Activated CD8-positive, alpha-beta memory T cell treated with anti-CD3 and anti-CD28 coated beads for 24 hours (primary cell): ENCODE measurements around the gene VPS13D.
A peak's percentile ranks its signal among the peaks of the same experiment; 100 is the strongest.
"Not testable (repeated sequence)": the region's sequence is repeated elsewhere in the genome, so short reads cannot be mapped to it uniquely, and the experiment has no call there.

Source experiments
- DNase-seq: peaks from one replicate; pipeline ENCODE4 v3.0.0-alpha.2; 2020

Gene VPS13D

DNA sequence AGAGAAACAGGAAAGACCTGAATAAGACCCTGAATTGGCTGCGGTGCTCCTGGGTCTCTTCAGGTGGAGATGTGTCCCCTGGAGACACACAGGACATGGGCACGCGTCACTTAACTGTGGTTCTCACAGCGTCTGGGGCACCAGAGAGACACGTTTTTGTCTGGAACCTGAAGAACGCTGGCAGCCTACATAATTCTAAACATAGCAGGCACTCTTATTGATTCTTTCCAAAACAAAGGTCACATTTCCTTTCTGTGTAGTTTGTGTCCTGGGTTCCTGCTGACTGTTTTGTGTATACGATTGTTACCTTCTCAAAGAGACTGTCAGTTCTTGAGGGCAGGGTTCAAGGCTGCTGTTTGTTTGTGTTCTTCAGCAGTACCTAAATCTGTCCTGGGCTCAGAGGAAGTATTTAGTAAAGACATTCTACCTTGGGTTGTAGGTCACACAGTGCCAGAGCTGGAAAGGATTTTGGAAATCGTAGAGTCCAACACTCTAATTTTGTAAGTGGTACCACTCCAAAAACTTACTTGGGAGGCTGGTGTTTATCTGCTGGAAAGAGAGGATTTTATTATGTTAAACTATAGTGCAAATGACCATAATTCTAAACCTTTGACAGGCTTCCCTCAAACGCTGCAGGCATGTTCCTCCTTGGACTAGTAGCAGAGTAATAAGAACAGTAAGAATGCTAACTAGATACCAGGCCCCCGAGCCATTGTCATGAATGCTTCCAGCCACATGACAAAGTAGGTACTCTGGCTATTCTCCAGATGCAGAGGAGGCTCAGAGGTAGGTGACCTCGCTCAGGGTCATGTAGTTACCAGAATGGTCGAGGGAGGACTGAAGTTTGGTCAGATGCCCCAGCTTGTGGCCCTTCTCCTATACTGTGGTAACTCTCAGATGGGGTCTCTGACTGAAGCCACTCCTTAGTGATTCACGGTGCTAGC is 223.8 kb downstream of the VPS13D start:
- peak; percentile 73 for DNase-seq

DNA sequence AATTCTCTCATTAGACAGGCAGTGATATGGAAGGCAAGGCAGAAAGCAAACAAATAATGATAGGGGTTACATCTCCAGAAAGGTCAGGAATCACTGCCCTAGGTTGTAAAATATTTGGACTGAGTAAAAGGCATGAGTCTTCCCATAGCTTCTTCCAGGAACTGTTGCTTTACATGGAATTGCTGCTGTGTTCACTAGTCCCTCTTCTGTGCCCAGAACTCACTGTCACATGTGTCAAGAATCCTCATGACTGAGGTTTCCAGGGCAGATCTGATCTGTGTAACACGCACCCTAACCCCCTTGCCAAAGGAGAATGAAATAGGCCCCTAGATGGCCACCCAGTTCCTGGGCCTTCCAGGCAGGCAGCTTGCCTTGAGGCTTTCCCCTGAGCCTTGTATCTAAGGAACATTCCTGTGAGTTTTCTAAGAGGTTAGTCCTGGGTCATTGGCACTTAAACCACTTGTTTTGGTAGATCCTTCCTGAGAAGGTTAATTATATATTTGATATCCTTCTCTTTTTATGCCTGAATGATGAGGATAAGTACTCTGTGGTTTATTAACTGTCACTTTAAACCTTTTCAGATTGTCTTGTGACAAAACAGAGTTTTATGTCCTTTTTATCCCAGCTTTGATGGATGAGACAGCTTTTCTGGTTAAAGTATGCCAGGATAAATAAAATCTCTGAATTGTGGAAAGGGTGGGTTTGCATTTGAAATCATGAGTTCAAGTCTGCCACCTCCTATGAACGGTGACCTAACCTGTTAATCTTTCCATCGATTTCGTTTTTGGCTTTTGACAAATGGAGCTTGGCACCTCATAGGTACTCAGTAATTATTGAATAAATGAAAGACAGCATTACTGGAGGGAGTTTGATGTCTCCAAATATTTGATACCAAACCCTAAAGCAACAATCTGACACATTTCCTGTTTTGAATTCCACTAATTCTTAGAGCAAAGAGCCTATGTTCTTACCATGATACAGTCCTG is 224.9 kb downstream of the VPS13D start:
- peak; percentile 64 for DNase-seq

DNA sequence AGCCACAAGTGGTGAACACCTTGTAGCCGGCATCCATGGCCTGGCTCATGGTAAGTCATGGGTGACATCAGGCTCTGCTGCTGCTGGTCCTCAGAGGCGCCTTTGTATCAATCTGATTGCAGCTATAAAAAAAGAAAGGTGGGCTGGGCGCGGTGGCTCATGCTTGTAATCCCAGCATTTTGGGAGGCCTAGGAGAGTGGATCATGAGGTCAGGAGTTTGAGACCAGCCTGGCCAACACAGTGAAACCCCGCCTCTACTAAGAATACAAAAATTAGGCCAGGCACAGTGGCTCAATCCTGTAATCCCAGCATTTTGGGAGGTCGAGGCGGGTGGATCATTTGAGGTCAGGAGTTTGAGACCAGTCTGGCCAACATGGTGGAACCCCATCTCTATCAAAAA is 226.3 kb downstream of the VPS13D start:
- DNase-seq: peak; percentile 53

DNA sequence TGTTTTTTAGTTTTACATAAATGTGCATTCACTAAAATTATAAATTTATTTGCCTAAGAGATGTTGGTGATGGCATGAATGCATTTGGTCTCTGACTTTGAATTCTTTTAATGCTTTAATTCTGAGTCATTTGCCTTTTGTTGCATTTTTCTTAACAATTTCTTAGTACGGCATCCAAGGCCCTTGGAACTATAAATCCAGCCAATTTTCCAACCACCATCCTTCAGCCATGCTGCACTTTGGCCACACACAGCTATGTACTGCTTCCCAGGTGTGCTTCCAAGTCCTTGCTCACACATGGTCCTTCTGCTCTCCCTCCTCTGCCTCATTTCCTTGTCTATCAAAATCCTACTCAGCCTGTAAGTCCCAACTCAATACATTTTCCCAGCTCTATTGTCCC is 227.1 kb downstream of the VPS13D start:
- no peak for DNase-seq

DNA sequence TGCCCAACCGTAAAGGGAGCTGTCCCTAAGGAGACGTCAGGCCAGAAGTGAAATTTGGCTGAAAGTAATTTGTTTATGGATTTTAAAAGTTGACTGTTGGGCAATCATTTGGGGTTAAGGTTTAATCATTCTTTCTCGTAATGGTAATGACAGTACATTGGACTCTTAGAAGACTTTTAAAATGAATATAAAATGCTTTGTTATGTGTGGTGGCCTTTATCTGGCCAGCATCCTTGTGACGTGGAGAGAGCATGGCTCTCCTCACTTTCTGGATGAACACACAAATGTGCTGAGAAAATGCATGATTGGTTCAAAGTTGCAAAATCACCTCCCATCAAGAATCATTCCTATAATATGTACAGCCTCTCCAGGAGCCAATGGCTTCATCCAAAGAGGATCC is 227.9 kb downstream of the VPS13D start:
- no peak for DNase-seq

DNA sequence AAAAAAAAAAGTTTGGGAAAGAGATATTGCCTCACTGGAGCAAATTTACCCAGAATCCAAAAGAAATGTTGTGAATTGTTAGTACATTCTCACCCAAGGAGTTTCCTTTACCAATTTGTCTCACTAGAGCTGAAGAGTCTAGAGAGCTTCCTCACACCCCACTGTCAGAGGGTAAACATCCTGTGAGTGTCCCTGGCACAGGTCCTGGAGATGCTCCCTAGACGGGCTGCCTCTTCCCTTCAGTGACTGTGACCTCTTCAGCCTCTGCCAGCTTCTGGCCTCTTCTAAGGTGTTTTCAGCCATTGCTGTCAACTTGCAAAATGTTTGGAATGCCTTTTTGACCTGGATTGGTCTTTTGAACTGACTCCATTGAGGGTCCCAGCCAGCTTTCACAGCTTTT is 228.7 kb downstream of the VPS13D start:
- peak; percentile 51 for DNase-seq

DNA sequence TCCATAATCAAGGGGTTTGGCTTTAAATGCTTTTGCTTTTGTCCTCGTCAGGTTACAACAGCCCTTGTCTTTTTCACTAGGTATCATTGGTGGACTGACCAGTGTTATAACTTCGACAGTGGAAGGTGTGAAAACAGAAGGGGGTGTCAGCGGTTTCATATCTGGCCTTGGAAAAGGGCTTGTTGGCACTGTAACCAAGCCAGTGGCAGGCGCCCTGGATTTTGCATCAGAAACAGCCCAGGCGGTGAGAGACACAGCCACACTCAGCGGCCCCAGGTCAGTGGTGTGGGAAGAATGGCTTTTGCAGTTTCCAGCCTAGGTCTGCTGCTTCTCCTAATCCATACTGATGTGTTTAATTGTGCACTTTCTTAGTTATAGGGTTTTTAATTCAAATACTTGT is 230.3 kb downstream of the VPS13D start:
- no peak for DNase-seq

DNA sequence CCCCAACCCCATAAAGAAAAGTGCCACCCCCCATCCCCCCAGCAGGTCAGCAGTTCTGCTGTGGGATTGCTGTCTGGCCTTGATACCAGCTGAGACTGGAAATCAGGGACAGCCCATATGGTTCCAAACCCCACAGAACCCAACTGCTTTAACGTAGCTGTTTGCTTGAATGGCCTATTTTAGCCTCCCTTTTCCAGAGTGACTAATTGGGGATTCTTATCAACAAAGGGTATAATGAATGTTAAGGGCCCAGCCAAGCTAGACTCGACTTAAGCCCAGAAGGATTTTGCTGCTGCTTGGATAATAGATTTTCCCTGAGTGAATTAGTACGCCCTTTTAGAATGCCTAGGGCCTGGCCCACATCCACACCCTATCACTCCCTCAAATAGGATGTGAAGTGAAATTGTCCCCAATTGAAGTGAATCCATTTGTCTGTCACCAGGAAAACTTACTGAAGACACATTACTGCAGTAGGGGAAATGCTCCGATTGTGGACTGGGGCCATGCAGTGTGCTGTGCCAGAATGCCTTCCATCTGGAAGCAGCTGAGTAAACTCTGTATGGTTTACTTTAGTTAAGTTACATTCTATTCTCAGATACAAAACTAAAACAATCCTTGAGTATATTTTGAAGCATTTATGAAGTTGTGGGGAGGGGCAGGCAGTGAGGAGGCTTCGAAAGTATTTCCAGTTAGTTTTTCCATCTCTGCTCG is 231.2 kb downstream of the VPS13D start:
- DNase-seq: no peak

DNA sequence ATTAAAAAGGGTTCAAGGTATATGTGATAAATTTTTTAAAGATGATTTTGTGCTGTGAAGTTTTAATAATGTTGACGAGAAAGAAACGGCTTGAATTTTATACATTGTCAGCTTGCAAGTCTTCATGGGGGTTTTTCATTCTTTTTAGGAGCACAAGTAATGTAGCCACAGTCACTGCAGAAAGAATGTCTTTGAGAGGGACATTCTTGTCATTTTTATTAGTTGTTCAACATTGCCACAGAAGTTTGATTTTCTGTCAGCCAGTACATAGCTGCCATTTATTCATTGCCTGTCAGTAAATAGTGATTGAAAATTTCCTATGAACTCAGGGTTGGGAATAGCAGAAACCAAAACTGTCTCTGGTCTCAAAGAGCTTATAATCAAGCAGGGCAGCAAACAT is 231.9 kb downstream of the VPS13D start:
- no peak for DNase-seq

DNA sequence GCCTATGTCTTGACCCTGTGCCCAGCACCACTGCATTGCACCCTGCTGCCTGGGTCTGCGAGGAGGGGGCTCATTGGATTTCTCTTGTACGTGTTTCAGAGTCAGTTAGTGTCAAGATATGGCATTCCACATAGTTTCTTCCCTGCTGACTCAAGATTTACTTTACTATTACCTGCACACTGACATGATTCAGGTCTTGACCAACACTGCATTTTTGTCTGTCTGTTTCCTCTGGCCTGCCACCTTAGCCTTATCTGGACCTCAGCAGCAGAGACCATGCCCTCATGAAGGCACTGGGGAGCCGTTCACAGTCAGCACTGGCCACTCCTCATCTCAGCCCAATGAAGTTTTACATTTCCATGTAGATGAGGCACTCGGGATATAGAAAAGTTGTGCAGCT is 232.8 kb downstream of the VPS13D start:
- DNase-seq: no peak

DNA sequence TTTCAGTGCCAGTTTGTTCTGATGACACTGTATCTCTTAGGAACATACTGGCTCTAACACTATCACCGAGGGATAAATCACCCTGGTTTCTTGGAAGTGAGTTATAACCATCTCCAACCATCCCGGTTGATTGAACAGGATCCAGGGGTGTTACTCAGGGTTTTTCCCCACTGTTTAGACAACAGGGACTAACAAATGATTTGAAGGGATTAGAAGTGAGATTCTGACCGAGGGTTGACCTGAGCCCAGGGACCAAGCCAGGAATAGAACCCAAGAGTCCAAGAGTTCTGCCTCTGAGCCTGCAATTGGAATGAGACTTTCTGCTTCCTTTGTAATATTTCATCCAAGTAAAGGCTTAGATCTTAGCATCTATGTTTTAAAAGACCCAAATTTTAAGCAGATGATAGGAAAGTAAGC is 234.2 kb downstream of the VPS13D start:
- no peak for DNase-seq

DNA sequence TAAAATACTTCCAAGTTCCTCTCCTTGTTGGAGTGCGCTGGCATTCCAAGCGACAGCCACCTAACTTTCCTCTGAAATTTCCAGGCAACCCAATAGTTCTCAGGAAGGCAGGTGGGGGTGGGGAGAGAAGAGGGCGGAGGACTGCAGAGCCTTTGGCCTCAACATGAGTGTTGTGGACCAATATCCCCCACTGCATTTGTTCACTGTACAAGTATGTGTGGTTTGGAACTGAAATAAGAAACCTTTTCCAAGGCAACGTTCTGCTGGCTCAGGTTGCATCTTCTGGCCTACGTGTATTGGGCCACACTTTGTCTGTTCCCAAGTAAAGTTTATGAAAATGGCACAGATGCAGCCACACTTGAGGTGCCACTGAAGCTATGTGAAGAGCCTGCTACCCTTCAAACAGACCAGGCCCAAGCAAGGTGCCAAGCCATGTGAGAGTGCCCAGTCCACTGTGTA is 234.8 kb downstream of the VPS13D start:
- peak; percentile 40 for DNase-seq

DNA sequence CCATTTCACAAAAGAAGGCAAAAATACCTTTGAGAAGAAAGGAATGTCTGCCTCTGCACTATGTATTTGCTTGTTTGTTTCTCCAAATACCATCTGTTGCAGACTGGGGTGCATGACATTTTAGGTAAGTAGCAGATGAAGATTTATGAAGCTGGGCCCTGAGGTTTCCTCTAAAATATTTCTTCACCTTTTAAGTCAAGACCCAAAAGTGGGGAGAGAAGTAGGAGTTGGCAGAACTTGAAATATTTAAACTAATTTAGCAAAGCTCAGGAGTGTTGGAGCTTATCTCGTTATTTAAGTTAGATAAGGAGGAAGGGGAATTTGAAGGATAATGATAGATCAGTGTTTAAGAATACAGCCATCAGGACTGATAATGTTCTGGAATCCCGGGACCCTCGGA is 235.3 kb downstream of the VPS13D start:
- no peak for DNase-seq

DNA sequence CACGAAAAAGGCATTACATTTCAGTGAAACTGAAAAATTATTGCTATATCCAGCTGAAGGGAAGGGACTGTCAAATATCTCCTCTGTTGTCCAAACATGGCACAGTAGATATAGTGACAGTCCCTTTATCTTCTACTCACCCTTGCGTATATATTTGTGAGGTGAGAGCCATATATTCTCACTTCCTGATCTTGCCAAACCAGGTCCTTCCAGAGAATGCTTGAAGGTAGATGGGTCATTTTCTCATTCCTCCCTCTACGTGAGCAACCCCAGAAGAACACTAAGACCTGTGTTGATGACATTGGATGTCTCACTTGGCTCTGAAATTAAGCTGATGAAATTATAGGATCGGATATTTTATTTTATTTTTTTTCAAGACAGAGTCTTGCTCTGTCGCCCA is 237.0 kb downstream of the VPS13D start:
- DNase-seq: no peak

DNA sequence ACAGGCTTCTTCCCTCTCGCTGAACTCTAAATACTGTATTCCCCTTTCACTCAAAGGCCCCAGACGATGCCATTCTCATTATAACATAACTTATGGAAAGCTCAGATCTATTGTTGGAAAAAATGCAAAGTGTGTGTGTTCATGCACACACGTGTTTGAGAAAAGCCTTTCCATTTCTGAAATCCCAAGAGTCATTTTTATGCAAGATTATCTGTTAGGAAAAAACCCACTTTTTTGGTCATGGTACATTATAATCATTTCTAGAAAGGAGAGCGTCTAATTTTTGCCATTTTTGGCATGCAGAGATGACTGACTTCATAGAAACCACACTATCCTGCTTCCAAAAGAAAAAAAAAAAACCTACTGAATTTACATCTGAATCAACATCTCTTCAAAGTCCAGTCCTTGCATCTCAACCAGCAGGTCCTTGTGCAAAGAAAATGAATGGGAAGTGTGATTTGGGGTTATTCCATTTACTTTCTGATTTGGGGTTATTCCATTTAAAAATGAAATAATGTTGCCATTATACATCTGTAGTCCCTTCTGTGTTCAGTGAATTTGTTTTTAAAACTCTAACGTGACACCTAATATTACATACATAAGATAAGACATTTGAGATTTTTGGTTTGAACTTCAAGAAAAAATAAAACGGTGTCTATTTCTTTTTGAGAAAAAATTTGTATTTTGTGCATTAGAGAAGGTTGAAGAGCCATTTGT is 237.9 kb downstream of the VPS13D start:
- no peak for DNase-seq

DNA sequence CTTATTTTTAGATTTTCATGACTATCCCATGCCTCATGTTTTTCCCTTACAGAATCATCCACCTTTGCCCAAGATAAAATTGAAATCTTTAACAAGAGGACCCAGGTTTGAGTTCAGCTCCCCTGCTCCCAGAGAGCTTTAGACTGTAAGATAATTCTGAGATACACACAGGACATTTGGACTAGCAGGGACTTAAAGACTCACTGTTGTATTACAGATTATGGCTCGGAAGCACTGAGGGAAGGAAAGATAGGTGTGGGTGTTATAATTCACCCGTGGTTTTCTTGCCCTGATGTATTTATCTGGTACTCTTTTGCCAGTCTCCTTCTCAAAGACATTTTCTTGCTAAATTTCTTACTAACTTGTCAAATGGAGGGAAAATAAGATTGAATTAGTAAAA is 238.5 kb downstream of the VPS13D start:
- no peak for DNase-seq

DNA sequence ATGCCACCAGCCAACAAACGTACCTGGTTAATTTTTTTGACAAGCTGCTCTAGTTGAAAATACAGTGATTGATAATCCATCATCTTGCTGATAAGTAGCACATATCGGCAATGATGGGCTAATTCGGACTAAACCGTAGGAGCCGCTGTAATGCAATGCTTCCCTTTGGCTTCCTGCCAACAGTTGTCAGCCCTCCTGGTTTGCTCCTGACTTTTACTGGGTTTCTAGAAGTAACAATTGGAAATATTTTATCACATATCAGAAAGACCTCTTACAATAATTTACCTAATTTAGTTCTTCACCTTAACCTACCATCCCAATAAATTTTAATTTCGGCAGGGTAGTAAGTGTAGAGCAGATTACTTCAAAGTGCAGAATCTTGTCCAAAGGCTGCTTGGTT is 239.7 kb downstream of the VPS13D start:
- DNase-seq: no peak

DNA sequence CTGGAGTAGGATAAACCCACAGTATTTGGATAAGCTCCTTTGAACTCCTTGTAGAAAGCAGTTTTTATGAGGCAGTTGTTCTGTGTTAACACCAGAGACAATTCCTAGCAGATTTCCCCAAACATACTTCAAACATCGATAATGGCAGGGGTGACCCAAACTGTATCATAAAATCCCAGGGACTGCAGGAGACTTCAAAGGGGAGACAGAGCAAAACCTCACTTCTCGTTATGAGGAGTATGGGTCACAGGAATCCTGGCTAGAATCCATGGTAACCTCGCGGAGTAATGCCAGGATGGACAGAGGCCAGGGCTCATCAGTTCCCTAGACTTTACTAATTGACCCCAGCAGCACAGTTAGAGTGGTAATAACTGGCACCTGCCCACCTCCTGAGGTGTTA is 240.2 kb downstream of the VPS13D start:
- no peak for DNase-seq

DNA sequence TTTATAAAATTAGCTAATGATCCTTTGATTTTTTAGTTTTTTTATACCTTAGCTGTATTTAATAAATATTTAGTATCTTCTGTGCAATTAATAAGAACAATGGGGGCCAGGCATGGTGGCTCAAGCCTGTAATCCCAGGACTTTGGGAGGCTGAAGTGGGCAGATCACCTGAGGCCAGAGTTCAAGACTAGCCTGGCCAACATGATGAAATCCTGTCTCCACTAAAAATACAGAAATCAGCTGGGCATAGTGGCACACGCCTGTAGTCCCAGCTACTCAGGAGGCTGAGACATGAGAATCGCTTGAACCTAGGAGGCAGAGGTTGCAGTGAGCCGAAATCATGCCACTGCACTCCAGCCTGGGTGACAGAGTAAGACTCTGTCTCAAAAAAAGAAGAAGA is 241.1 kb downstream of the VPS13D start:
- DNase-seq: not testable (repeated sequence)

DNA sequence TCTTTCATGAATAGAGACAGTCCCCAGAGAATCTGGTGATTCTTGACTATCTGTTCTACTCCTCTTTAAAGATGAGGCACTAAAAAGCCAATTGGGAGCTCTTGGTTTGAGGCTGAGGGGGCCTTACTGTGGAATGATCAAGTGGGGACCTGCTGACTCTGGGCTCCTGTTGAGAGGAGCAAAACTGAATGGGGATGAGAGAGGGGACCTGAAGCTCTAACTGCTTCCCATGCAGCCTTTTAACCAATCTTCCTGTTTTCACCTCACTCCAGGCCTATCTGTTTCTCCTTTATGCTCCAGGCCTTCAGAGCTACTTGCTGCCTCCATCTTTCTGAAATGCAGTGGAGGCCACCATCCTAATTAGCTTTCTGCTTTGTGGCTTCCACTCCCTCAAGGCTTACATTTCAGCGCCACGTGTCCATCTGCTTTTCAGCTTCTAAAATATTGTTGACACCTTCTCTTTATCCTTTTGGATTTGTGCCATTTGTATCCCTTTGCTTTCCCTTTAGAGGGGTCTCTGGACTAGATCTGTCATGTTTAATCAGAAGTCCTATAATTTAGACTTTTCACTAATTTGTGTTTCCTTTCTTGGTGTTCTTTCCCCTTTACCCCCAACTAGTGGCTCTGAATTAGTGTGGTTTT is 242.4 kb downstream of the VPS13D start:
- no peak for DNase-seq

DNA sequence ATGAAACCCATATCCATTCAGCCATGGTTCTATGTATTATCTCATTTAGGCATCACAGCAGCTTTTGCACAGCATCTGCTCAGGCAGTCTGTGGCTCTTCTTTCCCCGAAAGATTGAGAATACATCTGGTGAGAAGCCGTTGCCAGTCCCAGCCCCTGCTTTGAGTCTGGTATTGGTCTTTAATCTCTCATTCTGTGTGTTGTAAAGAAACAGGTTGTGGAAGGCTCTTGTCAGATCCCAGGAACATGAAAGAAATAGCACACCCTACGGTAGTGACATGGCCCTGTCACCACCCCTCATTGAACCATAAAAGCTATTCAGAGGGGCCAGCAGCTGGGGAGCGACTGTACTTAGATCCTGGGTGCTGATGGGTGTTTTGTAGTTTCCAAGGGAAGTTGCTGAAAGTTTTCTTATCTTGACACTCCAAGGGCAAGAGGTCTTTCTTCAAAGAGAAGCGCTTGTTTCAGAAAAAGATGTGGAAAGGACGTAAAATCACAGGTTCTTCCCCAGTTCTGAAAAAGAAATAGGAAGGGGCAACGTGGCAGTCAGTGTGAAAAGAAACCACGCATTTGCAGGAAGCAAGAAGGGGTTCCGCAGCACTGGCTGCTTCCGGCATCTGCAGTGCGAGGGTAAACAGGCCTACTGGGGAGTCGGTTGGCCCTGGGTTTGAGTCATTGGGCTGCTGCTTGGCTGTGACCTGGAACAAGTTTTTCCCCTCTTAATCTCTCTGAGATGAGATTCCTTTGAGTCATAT is 243.1 kb downstream of the VPS13D start:
- peak; percentile 85 for DNase-seq
